Stimulated activated CD4-positive, alpha-beta T cell treated with anti-CD3 and anti-CD28 coated beads, TNF-alpha, amount 100 ng/mL, for 48 hours (primary cell): ENCODE data around the gene SUN3.
A peak's percentile ranks its signal among the peaks of the same experiment; 100 is the strongest.
"Not testable (repeated sequence)": the region's sequence is repeated elsewhere in the genome, so short reads cannot be mapped to it uniquely, and the experiment has no call there.

Experiments used
- DNase-seq, 3 donors: peaks; one replicate each; pipeline ENCODE4 v3.0.0-alpha.2; 2020; ENCODE audit warnings: low read depth in 3 of 3

SUN3 gene

DNA sequence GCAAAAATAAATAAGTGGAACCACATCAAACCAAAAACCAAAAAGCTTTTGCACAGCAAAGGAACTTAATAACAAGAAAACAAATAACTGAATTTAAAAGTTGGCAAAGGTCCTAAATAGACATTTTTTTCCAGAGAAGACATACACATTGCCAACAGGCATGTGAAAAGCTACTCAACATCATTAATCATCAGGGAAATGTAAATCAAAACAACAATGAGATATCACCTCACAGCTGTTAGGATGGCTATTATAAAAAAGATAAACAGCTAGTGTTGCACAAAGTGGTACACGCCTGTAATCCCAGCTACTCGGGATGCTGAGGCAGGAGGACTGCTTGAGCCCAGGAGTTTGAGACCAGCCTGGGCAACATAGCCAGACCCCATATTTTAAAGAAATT, 2.2 kb upstream of the SUN3 start:
- DNase-seq = no peak

DNA sequence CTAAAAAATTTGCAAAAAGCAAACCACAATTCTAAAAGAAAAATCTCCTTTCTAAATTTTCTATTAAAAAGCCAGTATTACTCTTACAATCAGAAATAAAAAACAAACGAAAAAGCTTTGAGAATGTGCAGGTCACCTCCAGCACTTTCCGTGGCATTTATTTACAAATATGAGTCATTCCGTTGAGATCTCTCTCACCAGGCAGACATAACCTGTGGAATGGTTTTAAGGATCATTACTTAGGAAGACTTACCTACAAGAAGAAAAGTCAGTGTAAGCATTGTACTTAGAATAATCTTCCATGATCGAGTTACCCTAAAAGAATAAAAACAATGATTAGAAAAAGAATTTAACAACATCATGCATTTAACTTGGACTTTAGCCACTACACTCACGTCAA, 3.3 kb downstream of the SUN3 start:
- no peak for DNase-seq

DNA sequence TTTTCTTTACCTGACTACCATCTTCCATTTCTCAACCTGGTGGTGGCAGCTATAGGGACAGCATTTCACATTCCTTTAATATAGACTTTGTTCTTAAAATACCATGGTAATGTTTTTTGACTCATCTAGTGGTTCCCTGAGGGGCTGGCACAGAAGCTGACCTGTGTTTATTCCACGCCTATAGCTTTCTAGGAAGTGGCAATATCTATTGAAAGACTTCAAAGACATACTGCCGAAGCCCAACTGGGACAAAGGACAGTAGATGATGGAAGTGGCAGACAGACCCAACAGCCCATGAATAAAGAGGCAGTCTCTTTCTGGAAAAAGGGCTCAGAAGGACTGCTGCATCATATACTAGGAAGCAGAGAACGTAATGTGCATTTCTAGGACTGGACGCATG, 11.2 kb downstream of the SUN3 start:
- DNase-seq = no peak

DNA sequence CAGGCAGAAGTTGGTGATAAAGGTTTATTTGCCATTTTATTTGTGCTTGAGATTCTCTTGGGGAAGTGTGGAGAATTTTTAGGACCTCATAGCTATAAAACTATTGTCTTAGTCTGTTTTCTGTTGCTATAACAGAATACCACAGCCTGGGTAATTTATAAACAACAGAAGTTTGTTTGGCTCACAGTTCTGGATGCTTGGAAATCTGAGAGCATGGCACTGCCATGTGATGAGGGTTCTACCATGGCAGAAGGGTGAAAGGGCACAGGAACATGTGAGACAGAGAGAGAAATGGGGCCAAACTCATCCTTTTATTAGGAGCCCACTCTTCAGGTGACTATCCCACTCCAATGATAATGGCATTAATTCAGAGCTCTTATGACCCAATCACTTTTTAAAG, 12.3 kb downstream of the SUN3 start:
- DNase-seq = no peak

DNA sequence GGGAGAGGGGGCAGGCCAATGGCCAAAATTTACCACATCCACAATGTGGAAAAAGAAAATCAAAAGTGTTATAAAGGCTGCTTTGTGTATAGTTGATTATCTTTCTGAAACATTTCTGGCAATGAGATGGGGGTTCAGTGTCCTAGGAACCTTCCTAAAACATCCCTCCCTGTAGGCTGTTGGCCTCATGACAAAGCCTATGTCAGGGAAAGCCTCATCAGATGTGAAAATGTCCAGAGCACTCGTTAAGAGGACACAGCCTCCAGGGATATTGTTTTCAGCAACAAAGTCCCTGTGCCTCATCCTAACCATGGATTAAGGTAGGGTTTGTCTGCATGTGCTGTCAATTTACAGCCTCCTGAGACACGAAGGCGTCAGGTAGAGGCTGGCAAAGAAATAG, 17.0 kb downstream of the SUN3 start:
- no peak for DNase-seq

DNA sequence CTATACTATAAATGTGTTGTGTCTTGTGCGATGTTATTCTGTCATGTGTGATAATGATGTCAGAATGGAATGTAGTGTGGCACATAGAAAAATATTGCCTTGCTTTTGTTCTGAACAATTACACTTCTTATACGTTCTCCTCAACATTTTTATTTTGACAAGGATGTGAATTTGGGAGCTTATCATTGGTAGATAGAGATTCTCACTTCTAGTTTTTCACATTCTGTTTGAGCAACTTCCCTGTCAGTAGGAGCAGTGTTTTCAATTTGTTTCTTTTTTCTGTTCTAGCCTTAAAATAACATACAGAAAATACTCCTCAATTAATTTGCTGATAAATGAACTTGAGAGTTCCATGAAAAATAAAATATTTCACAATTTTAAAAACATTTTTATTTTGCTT, 17.6 kb downstream of the SUN3 start:
- no peak for DNase-seq

DNA sequence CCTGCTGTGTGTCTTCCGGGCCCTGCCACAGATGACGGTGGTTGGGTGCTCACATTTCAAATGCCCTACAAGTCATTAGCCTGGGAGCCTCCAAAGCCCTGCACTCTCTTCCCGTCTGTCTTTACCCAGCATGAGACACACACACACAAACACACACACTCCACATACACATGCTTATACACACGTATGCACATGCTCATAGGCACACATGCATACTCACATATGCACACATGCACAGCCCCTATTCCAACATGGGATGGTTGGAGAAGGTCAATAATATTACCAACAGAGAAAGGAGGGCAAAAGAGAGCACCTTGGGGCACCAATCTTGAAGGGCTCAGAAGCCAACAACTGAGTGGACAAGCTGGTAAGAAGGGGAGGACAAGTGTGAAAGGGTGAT, 19.0 kb downstream of the SUN3 start:
- no peak for DNase-seq

DNA sequence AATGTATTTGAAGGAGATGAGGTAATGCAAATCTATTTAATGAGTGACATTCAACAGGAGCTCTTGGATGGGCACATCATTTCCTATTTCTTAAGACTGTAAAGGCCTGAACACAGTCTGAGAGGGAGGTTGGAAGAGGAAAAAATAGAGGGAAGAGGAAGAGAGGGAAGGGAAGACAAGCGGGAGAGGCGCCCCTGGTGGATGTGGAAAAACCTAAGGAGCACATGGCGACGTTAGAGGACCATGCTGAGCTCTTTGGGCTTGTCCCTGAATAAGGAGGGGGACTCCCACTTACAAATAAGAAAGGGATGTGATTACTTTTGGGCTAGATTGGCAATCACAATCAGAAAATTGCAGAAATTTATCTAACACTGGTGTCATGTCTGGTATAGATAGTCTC, 19.6 kb downstream of the SUN3 start:
- DNase-seq = no peak

DNA sequence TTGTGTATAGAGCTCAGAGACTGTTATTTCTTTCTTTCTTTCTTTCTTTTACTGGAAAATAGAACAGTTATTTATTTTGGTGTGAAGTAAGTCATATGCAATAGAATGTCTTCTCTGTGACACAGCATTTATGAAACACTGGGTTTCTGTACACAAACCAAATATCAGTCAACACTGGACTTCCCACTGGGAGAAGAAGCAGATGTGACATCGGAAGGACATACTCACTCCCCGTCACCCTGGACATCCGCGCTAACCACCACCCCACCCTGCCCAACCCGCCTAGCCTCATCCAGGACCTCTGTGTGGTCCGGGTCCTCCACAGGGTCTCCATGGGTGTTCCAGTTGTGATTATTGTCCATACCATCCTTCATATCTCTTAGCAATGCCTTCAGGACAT, 22.0 kb downstream of the SUN3 start:
- DNase-seq = no peak

DNA sequence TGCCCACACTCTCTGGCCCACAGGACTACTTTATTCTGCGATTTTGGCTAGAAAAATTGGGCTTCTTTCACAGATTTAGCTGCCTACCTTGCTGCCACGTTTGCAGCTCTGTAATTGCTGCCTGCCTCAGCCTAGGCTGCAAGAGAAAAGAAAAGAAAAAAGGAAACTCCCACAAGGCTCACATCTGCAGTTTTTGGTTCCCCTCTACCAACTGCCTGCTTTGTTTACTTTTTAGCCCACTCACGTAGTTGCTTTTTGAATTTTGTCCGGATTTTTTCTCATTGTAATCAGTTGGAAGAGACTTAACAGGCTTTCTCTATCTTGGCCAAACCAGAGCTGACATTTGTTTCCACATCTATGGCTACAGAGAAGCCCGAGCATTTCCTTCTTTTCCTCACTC, 24.3 kb downstream of the SUN3 start:
- no peak for DNase-seq

DNA sequence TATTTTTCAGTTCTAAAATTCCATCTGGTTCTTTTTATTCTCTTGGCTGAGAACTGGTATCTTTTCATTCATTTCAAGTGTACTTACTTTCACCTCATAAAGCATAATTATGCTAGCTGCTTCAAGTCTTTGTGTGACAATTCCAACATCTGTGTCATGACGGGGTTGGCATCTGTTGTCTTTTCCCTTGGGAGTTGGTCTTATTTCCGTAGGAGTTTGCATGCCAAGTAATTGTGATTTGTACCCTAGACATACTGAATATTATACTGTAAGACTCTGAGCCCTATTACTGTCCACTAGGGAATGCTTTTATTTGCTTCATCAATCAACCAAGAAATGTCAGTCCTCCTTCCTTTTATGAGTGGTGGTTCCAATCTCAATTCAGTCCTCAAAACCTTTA, 24.9 kb downstream of the SUN3 start:
- DNase-seq = no peak

DNA sequence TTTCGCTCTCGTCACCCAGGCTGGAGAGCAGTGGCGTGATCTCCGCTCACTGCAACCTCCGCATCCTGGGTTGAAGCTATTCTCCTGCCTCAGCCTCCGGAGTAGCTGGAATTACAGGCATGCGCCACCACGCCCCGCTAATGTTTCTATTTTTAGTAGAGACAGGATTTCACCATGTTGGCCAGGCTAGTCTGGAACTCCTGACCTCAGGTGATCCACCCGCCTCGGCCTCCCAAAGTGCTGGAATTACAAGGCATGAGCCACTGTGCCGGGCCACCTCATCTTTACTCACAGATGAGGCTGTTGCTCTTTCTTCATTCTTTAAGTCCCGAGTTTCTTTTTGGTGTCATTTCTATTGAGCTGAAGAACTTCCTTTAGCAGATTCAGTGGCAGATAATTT, 28.7 kb downstream of the SUN3 start:
- not testable (repeated sequence) for DNase-seq

DNA sequence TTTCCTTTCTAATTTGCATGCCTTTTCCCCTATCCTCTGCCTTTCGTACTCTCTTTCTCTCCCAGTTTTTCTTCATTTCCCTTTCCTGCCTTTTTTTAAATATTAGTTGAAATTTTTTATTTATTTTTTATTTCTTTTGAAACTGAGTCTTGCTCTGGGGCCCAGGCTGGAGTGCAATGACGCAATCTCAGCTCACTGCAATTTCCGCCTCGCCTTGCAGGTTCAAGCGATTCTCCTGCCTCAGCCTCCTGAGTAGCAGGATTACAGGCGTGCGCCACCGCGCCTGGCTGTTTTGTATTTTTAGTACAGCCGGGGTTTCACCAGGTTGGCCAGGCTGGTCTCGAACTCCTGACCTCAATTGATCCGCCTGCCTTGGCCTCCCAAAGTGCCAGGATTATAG, 29.5 kb downstream of the SUN3 start:
- DNase-seq = no peak

DNA sequence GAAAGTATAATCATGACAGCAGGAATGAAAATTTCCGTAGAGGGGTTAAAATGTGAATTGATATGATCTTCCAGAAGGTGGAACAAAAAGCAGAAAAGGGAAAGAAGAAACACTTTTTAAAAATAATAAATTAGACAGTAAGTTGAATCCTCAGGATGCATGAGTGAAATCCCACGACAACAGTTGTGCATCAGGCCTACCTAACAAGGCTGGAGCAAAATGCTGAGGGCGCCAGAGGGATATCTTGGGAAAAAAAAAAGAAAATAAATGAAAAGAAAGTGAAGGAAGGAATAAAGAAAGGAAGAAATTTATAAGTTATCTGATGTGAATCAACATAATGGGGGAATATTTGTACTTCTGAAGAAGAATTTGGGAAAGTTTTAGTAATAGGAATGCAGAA, 36.5 kb downstream of the SUN3 start:
- no peak for DNase-seq

DNA sequence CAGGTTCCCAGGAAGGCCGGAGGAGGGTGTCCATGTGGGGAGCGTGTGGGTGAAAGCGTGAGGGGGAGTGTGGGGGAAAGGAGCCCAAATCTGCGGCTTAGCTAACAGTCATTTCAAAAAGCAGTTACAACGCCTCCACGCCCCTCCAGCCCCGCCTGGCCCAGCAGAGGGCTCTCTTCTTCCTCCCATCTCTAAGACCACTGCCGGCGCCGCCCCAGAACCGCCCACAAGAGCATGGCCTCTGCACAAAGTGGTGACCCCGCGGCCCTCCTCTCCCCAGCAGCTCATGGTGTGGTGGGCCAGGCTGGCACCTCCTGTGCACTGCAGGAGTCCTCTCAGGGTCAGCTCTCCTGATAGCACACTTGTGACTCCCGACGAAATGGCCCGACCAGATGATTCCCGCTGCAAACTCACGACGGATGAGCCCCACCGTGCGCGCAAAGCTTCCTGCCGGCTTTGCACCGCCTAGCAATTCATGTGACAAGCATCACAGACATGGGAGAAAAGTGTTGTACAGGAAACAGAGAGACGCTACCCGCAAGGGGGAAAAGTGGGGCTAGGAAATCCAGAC, 37.1 kb downstream of the SUN3 start:
- peak; percentile 70 to 81 (median 76) for DNase-seq

DNA sequence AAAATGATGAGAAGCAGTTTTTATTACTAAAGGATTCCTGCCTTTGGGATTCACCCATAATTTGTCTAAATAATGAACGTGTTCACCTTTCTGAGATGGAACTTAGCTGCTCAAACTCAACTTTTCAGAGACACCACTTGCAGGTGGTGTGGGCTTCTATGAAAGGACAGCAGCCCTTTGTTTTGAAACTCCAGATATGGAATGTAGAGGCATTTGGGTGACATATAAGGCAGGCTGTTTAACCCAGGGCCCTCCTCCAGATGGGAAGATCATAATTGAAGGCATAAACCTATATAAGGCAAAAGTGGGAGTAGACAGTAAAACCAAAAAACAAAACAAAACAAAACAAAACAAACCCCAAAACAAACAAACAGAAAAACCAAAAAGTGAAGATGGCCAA, 37.6 kb downstream of the SUN3 start:
- DNase-seq = no peak

DNA sequence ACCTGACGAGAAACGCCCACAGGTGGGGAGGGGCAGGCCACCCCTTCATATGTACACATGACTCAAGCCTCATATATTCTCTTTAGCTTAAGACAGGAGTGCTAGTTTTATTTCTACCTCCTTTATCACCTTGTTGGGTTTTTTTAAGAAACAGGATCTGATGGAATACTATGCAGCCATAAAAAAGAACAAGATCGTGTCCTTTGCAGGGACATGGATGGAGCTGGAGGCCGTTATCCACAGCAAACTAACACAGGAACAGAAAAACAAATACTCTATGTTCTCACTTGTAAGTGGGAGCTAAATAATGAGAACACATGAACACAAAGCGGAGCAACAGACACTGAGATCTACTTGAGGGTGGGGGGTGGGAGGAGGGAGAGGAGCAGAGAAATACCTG, 38.3 kb downstream of the SUN3 start:
- DNase-seq = no peak

DNA sequence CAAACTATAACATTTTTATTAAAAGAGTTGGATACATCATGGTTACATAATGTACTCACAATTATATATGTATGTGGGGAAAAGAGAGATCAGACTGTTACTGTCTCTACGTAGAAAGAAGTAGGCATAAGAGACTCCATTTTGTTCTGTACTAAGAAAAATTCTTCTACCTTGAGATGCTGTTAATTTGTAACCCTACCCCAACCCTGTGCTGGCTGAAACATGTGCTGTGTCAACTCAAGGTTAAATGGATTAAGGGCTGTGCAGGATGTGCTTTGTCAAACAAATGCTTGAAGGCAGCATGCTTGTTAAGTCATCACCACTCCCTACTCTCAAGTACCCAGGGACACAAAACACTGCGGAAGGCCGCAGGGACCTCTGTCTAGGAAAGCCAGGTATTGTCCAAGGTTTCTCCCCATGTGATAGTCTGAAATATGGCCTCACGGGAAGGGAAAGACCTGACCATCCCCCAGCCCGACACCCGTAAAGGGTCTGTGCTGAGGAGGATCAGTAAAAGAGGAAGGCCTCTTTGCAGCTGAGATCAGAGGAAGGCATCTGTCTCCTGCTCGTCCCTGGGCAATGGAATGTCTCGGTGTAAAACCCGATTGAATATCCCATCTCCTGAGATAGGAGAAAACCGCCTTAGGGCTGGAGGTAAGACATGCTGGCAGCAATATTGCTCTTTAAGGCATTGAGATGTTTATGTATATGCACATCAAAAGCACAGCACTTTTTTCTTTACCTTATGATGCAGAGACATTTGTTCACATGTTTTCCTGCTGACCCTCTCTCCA, 39.1 kb downstream of the SUN3 start:
- not testable (repeated sequence) for DNase-seq

DNA sequence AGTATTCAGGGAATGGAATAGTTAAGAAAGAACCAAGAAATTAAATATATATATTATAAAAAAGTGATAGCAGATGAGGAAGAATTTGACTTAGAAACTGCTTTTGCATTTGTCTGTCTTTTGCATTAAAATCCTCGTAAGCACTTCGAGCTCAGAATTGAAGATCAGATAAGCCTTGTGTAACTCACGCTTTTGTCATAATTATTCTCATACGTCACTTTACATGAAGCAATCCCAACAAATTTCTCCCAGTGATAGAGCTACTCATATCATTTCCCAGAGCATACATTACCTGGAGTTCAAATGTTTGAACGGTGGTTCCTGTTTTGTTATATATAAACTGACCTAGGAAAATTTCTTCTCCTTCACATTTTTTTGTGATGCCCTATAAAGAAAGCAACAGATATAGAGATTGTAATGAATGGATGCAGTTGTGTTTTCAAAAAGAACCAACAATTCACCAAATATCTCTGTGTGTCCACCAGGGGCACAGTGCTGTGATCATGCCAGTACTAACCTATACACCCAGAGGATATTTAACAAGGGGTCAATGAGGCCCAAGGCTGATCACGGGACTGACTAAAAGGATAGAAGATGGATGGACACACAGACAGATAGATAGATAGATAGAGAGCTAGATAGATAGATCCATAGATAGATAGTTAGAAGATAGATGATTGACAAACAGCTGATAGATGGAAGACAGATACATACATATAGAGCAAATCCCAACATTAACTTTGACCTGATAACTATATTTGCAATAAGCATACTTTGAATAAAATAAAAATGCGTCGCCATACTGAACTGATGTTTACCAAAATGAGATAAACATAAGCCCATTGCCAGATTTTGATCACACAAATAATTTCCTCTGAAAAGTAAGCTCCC, 40.2 kb downstream of the SUN3 start:
- DNase-seq = no peak

DNA sequence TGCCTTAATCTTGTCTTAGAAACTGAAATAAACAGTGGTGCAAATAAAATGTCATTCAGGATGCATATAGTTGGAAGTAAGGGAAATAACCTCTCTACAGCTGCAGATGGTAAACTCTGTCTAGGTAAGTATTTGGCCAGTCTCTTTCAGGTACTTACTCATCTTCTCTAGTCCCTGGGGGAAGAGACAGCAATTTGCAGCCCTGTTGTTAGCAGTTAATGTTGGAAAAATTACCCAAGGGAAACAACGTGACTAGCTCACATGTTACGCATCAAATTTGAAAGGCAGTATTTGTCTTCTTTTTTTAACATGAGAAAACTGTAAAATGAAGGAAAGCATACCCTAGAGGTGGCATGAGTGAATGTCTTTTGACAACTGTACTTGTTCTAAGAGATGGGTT, 46.3 kb downstream of the SUN3 start:
- no peak for DNase-seq

DNA sequence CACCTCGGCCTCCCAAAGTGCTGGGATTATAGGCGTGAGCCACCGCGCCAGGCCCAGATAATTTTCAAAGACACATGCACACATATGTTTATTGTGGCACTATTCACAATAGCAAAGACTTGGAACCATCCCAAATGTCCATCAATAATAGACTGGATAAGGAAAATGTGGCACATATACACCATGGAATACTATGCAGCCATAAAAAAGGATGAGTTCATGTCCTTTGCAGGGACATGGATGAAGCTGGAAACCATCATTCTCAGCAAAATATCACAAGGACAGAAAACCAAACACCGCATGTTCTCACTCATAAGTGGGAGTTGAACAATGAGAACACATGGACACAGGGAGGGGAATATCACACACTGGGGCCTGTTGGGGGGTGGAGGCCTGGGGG, 48.3 kb downstream of the SUN3 start:
- DNase-seq = not testable (repeated sequence)

DNA sequence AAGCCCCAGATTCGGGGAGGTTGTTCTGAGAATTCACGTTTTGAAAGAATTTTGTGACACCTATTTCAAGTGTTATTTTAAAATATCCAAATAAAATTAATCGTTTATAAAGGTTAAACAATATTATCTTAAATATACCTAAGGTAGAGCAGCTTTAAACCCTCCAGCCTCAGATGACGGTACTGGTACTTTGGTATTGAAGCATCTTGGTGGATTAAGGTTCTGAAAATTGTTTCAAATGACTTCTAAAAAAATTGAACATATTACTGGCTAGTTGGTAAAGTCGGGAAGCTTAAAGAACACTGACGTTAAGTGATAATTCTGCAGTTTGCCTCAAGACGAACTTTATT, 49.1 kb downstream of the SUN3 start:
- no peak for DNase-seq
